Measurements from ENCODE around the gene GAB2.
A peak's percentile ranks its signal among the peaks of the same experiment; 100 is the strongest.

The GAB2 gene

DNA sequence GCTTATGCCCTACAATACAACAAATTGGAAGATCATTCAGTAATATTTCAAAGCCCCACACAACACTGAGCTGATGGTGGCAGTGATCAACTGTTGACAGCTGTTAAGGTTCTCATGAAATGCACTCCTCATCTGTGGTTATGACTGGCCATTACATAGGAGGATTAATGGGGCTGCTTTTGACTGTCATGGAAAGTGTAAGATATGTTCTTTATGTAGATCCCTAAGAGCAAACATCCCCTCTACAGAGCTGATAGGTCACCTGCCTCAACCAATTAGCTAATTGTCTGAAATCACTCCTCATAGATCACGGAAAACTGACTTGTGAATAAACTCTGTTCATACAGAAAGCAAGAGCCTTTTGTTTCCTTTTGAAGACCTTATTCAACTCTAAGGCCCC lies 78.1 kb downstream of the GAB2 start:
- DNase-seq, result no peak

DNA sequence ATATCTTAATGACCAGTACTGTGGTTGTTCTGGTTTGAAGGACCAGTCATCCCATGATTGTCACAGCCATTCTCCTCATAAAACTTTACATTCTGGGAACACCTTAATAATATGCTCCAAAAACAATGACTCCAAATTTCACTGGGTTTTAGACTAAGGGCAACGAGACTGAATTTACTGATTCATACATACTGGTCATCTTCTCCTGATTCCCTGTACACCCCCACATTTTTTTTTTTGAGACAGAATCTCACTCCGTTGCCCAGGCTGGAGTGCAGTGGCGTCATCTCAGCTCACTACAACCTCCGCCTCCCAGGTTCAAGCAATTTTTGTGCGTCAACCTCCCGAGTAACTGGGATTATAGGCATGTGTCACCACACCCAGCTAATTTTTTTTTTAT lies 78.9 kb downstream of the GAB2 start:
- DNase-seq, result no peak

DNA sequence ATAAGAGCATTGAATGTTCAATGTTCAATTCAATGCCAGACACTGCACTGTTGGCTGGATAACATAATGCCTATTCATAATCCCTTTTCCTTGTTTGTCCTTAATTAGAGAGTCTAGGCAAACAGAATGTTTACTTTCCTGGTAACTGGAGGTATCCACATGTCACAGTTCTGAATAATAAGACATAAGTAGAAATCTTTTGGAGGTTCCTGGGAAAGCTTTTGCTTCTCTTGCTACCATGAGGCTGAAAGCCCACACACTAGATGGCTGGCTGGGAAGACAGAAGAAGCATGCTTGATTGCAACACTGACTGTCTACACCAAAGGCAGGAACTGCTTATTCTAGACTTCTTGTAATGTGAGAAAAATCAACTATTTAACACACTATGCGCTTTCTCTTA lies 79.5 kb downstream of the GAB2 start:
- DNase-seq, result no peak

DNA sequence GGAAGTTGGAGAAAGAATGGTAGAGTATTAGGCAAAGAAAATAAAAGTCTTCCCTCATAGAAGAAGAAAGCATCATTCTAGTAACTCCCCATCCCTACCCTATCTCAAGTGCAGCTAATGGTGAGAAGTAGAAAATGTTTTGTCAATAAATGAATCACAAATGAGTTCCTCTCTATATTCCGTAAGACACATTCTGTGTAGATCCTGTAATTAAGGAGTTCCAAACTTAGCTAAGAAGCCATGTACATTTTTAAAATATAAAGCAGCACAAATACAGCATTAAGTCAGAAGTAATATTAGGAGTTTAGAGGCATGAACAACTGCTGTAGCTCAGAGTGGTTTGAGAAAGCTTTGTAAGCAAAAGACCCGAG lies 80.1 kb downstream of the GAB2 start:
- no peak for DNase-seq

DNA sequence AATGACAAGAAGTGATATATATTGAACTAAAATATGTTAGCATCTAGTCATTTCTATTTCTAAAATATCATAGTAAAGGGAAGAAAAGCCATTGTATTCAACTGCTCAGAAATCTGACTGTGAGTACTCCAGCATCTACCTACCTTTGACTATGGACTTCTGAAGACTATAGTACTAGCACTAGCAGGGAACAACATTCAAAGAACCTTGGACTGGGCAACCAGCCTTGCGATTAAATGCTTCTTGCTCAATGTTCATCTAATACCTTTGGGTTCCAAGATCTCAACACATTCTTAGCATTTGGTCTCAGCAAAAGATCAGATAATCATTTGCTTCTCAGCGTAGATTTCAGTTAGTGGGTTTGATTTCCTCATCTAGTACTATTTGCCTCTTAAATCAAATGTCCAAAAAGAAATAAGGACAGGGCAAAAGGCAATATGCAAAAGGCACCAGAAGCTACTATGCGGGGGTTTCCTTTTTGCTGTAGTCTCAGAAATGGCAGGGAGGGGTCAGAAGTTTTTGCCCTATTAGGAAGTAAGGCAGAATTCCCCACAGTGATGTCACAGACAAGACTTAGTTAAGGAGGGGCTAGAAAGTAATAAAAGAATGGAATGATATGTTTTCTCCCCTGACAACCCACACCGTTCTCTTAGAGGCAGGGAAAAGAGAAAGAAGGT lies 80.6 kb downstream of the GAB2 start:
- no peak for DNase-seq

DNA sequence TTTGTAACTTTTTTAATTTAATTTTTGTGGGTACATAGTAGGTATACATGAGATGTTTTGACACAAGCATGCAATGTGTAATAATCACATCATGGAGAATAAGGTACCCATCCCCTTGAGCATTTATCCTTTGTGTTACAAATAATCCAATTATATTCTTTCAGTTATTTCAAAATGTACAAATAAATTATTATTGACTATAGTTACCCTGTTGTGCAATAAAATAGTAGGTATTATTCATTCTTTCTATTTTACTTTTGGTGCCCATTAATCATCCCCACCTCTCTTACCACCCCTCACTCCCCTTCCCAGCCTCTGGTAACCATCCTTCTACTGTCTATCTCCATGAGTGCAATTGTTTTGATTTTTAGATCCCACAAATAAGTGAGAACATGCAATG lies 83.5 kb downstream of the GAB2 start:
- DNase-seq, result no peak

DNA sequence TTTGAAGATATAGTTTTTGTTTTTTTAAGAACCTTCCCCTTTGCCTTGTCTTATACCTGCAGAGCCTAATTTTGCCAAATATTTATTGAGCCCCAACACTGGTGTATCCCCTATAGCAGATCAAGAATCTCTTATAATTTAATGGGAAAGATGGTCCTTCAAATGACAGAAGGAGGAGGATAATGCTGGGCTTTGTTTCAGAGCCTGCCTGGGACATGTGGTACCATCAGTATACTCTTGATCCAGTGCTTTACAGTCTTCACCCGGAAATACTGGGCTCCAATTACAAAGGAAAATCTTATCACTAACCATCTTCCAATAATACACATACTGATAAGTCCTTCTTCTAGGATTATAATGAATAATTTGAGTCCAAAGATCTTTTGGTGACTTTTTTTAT lies 84.7 kb downstream of the GAB2 start:
- no peak for DNase-seq

DNA sequence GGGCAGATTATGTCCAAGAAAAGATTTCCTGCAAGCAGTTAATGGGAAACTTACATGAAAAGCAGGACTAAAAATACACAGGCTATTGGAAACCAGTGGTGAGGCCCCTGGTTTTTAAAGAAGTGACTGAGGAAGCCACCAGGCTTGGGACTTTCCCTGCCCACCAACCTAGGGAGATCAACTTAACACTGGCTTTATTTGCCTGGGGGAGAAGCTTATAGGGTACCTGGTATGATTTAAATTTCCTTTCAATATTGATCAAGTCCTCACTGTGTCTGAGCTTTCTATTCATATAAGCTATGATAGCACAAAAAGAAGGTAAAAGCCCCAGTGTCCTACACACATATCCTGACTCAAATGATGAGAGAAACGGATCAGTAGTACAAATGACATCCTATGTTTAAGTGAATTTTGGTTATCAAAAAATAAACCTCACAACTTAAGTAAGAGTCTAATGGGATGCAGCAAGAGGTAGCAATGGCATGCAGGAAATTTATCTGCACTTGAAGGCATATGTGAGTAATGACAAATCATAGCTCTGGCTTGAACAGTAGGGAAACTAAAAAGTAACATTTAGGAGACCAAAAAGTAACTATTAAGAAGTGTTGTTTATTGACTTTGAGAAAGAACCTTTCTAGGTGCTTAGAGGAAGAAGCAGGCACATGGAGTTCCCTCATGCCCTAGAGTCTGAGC lies 85.3 kb downstream of the GAB2 start:
- DNase-seq, result peak in 1 of 2 experiments; percentile 18

DNA sequence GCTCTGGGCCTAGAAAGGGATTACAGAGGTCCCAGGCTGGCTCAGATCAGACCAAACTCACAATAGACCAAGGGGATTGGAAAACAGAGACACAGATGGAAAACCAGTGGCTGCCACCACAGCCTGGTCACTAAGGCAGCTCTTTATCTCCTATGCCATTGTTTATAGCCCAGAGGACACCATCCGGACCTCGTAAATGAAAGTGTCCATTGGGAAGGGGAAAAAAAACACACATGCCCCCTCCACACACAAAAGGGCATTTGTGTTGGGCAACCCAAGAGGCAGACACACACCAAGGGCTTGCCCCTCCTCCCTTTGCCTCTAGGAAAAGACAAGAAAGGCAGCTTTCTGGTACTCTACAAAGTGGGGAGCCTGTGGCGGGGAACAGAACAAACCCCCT lies 85.9 kb downstream of the GAB2 start:
- no peak for DNase-seq

DNA sequence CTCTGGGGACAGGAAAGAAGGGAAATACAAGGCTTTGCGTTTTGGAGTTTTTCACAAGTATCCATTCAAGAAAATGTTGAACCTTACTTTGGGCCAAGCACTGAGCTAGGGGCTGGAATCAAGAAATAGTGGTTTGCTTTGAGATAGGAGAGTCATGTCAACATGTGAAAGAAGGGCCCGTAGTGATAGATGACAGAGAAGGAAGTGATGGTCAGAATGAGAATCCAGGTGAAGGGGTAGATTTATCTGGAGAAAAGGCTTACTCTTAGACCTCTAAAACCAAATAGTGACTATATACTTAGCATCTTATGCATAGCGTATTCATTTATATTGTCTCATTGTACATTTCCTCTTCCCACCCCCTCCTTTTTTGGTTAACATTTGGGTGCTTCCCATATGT lies 87.3 kb downstream of the GAB2 start:
- no peak for DNase-seq

DNA sequence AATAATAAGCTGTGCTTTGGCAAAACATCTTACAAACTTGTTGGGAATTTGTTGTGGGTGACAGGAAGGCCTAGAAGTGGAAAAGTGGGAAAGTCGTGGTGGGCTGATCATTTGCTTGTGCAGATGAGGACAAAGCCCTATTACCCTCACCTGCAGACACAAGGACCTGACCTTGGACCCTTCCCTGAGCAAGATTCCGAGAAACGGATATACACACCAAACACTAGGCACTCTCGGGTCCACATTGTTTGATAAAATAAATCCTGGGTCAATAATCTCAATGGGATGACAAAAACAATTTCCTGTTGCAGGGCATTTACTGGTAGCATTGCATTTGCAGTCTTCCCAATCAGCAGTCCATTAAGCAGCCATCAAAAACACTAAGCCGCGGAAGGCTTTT lies 89.7 kb downstream of the GAB2 start:
- DNase-seq, result no peak

DNA sequence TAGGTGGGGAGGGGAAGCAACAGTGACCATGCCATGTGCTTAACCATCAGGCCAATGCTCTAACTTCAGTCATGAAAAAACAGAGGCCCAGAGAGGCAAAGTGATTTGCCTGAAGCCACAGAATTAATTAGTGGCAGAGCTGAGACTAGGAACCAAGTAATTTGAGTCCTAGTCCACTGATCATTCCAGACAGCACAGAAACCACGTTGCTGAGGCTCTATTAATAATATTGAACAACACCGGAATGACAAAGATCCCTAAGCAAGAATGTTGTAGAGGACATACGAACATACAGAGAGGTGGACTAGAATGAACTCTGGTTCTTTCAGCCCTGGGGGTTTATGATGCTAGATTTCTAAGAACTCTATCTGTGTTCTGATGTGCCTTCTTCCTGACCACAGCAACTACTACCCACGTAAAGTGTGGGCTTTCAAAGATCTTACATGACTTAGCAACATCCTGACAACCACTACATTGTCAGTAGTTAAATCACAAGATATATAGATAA lies 92.3 kb downstream of the GAB2 start:
- DNase-seq, result no peak

DNA sequence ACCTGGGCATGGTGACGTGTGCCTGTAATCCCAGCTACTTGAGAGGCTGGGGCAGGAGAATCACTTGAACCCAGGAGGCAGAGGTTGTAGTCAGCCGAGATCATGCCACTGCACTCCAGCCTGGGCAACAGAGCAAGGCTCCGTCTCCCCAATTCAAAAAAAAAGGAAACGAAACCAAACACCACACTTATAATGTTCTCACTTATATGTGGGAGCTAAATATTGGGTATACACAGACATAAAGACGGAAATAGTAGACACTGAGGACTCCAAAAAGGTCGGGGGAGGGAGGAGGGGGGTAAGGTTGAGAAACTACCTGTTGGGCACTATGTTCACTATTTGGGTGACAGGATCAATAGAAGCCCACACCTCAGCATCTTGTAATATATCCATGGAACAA lies 94.3 kb downstream of the GAB2 start:
- no peak for DNase-seq

DNA sequence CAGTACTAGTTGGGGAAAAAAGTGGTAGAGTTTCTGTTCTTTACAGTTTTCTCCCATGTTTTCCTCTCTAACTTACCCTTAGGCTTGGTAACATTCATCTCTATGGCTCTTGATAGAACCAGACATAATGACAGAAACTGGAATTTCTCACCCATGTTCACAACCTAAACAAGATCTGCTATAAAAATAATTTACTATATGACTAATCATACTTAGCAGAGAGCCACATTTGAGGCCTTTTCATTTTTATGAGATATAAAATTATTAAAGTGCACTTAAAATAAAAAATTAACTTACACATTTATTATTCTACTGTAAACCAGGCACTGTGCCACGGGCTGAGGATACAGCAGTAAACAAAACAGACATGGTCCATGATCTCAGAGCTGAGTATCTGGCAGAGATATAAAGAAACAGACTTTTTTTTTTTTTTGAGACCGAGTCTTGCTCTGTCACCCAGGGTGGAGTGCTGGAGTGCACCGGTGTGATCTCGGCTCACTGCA lies 98.1 kb downstream of the GAB2 start:
- DNase-seq, result no peak

DNA sequence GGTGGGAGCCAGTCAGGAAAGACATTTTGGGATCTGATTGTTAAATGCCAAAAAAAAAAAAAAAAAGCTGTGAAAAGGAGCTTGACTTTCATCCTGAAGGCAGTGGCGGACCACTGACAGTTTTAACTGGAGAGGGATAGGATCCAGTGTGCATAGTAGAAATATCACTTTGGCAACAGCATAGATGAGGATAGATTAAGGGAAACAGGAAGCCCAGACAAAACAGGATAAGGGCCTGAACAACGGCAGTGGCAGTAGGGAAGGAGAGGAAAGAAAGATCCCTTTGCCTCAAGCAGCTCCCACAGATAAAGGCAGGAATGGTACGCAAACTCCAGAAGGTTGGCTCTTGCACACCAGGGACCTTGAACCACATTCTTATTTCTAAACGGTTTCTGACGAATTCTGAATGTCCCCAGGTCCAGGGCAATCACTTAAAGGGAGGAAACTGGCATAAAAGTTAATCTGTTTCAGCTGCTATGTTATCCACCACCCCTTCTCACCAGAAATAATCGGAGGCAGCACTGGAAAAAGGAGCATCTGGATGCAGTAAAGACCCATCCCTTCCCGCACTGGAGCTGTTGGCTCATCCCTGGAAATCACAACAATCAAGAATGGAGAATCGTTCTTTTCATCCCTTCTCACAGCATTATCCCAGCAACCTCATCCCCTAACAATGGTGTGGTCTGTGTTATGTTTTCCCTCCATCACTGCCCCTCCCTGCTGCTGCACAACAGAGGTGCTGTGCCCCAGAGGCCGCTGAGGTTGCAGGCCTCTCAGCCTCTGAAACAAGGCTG lies 99.1 kb downstream of the GAB2 start:
- DNase-seq, result no peak

DNA sequence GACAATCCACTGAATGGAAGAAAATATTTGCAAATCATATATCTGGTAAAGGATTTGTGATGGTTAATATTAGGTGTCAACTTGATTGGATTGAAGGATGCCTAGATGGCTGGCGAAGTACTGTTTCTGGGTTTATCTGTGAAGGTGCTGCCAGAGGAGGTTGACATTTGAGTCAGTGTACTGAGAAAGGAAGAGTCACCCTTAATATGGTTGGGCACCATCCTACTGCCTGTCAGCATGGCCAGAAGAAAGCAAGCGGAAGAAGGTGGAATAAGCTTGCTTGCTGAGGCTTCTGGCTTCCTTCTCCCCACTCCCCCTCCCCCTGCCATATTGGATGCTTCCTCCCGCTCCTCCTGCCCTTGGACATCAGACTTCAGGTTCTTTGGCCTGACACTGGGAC lies 101.9 kb downstream of the GAB2 start:
- no peak for DNase-seq

DNA sequence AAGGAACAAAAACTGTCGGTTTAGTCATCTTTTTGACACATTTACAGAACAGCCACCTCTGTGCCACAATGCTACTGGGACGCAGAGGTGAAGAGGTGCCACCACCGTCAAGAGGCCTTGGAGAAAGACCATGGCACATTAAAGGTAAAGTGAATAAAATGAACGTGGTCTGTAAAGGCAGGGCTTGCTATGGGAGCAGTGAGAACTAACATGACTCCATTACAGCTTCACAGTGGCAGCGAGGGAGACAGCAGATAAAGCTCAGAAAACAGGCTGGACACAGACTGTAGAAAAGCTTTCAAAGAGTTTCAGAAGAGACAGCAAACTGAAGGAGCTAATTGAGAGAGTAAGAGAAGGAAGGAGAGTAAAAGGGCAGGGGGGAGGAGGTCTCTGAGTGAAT lies 102.9 kb downstream of the GAB2 start:
- no peak for DNase-seq

DNA sequence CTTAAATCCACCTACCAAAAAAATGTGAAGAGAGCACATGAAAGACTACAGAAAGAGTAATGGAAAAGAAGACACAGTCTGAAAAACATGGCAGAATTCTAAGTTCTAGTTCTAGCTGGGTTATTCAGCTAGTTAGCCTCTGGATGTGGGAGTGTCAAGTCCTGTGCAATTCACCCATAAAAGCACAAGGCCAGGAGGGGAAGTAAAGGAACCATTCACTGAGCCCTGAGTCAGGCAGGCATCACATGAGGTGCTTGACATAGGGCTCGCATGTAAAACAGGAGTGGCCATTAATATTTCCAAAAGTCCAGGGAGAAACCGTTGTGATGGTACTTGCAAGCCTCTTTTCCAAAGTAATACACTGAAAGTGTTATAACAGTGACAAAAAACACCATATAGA lies 103.7 kb downstream of the GAB2 start:
- no peak for DNase-seq

DNA sequence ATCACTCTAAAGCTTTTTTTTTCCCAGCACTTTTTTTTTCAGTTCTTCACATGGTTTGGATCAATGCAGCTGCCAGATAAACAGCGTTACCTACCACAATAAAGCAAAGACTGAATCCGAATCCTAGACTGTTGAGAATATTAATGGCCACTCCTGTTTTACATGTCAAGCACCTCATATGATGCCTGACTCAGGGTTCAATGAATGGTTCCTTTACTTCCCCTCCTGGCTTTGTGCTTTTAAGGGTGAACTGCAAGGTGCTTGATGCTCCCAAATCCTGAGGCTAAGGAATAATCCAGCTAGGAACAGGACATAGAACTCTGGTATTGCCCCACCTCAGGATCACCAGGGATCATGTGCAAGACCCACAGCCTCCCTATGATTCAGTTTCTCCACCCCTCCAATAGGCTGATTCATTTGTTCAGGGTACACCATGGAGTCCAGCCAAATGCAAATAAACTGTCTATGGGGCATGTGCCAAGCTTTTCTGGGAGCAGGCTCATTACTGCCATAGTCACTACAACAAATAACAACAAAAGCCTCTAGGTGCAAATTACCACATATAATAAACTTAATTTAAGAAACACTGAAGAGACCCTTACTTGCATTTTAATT lies 104.3 kb downstream of the GAB2 start:
- no peak for DNase-seq

DNA sequence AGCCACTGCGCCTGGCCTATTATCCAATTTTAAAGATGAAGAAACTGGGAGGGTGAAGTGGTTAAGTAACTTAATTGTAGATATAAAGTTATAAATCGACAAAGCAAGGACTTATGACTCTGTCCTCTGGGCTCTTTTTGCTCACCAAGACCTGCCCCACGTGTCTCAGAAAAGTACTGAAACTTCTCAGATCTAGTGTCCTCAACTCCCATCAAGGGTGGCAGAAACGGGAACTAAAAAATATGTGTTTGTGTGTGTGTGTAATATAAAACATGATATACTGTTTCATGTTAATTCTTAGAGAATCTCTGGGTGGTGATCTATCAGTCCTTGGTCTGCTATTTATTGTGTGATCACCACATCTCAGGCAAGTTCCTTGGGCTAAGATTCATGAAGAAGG lies 104.9 kb downstream of the GAB2 start:
- no peak for DNase-seq

DNA sequence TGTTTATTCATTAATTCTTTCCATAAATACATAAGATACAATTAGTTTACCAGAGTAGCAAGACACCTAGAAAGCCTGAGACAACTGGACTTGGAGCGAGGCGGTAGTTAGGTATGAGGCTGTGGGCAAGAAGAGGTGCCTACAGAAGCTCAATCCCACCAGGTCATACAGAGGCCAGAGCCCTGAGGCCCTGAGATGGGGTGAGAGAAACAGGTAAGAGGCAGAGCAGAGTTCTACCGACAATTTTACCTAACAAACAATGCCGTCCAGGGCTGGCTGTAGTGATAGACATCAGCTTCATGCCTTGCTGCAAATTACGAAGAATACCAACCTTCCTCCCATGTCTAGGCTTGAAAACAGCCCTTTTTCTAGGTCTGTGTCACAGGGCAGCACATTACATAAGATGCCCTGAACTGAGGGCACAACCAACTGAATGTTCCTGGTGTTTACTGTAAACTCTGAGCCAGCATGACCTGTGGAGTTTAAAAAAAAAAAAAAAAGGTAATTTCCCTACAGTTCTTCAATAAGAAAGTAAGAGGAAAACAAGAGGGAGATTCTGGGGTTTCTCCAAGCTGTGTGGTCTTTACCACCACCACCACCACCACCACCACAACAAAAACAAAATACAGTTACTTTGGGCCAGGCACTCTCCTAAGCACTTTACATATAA lies 105.8 kb downstream of the GAB2 start:
- DNase-seq, result no peak

DNA sequence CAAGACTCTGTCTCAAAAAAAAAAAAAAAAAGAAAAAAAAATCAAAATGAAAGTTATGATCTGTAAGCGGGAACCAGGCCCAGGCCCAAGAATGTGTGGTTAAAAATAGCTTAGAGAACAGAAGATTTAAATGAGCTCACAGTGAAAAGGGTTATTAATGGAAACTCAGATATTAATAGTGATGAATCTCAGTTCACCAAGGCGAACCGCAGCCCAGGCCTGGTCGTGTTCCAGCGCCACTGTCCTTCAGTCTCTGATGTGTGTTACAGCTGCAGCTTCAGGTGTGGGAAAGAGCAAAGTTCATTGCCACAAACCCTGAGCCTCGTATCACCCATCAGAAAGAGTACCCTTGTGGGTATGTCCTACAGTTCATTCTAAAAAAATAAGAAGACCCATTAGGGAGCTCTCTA lies 107.1 kb downstream of the GAB2 start:
- no peak for DNase-seq

DNA sequence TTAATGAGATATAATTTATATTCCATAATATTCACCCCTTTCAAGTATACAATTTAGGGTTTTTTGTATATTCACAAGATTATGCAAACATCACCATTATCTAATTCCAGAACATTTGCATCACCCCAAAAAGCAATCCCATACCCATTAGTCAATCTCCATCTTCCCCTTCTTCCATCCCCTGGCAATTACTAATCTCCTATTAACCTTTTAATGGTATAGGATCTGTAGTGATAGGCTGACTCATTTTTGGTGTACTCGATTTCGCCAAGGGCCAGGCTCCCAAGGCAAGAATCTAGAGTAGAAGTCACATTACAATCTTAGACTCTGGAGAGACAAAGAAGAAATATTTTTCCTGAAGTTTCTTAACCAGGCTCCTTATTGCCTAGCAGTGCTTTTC lies 113.4 kb downstream of the GAB2 start:
- no peak for DNase-seq

All from activated CD4-positive, alpha-beta T cell treated with anti-CD3 and anti-CD28 coated beads, Interleukin-2, amount 50 U/mL, for 48 hours (primary cell).